Measurements from ENCODE around the gene MPPED1.

- TF ChIP-seq CTCF (IDR thresholded peaks at IDR 0.05; ENCODE audit: insufficient read depth, low read depth, low read length) = no peak
- no peak for TF ChIP-seq EZH2 (IDR thresholded peaks at IDR 0.05; ENCODE audit: insufficient read depth, low read length)
Observed at GRCh38 chr22:43504068-43504467, 92.3 kb downstream of the MPPED1 start.

All from astrocyte (in vitro differentiated cells and primary cell).